HG03095 (cell line): ENCODE measurements around the gene MPC2.
A peak's percentile ranks its signal among the peaks of the same experiment; 100 is the strongest.

Experiments used
- ATAC-seq: cut with Tn5 transposase; IDR thresholded peaks from one replicate; pipeline ENCODE4 v1.9.1; 2021; ENCODE audit warnings: moderate library complexity; ENCODE audit not compliant: unreplicated experiment

MPC2 gene

GRCh38 chr1:167936930-167937708 is at the start of gene MPC2:
Gene MPC2, minus strand, starts transcription at chr1:167937072. Its CDS starts 1,231 bp downstream, at chr1:167935841.
- ATAC-seq, result peak; percentile 7

DNA sequence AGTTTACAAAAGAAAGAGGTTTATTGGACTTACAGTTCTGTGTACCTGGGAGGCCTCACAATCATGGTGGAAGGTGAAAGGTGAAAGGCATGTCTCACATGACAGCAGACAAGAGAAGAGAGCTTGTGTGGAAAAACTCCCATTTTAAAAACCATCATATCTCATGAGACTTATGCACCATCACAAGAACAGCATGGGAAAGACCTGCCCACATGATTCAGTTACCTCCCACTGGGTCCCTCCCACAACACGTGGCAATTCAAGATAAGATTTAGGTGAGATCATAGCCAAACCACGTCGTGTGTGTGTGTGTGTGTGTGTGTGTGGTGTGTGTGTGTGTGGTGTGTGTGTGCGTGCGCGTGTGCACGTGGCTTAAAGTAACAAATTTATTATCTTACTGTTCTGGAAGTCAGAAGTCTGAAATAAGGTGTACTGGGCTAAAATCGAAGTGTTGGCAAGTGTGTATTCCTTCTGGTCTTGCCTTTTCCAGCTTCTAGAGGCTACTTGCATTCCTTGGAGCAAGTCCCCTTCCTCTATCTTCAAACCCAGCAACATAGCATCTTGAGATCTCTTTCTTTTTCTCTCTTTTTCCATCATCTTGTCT is 48.1 kb upstream of the MPC2 start:
- ATAC-seq, result no peak

DNA sequence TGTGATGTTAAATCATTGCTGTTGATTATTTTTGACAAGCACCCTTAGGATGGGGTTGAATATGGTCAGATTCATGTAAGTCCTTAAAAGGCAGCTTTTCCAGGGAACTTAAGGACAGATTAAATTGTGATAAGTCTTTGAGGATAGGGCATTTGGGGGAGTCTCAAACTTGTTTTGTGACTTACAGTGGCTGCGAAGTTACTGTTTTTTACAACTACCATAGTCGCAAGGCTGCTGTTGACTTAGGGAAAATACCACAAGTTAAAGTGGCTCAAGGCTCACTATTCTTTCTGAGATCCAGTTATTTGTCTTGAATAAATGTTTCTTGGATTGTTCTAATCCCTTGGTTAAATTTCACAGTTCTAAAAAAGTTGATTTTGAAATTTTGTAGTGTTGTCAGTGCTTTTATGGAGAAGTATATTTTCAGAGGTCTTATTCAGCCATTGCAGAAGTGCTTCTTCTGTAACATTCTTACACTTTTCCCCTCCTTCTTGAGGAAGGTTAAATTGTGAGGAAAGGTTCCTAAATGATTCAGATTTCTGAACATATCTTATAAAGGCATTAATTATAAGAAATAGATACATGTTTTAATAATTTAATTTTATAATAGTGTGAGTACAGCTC is 47.0 kb upstream of the MPC2 start:
- ATAC-seq, result no peak

GRCh38 chr1:167981933-167982332 is 45.1 kb upstream of the MPC2 start:
- no peak for ATAC-seq

DNA sequence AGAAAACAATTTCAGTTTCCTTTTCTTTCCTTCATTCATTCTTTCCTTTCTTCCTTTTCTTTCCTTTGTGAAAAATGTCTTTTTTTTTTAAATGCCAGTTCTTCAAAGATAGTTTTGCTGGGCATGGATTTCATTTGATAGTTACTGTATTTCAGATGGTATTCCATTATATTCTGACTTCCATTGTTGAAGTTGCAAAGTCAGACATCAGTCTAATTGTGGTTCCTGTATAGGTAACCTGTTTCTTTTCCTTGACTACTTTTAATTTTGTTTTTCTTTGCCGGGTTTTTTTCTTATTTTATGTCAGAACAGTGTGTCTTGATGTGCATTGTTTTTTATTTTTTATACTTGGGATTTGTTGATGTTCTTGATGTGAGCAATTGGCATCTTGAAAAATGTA is 40.4 kb upstream of the MPC2 start:
- no peak for ATAC-seq

GRCh38 chr1:167974698-167975097 is 37.8 kb upstream of the MPC2 start:
- ATAC-seq, result no peak

DNA sequence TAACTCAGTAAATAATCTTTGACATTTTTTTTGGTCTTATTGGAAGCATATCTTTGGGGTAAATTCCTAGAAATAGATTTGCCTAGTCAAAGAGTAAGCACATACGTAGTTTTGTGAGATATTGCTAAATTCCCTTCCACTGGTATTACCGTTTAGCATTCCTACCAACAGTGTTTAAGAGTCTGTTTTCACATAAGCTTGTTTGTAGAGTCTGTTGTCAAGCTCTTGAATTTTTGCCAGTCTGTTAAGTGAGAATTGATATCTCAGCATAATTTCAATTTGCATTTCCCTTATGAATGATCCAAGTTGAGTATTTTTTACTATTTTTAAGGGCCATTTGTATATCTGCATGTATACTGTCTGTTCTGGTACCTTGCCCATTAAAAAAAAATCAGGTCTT is 37.0 kb upstream of the MPC2 start:
- ATAC-seq, result no peak

DNA sequence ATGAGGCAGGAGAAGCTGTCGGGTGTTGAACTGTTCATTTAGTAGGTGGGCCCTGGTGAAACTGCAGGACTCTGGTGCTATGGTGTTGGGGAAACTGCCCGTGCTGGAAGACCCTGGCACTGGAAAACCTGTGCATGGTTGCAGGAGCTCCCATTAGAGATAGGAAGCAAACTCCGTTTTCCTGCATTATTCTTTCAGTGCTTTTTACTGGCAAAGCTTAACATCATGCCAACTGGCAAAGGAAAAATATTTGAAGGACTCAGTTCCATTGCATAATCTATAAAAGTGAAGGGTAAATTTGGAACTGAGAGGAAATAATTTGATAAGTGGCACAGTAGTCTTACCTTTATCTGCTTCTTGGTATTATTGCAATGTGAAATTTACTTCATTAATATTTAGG is 31.7 kb upstream of the MPC2 start:
- no peak for ATAC-seq

GRCh38 chr1:167966050-167966449 is 29.2 kb upstream of the MPC2 start:
- no peak for ATAC-seq

- ATAC-seq, result no peak
Observed at GRCh38 chr1:167964646-167965045, 27.8 kb upstream of the MPC2 start.

DNA sequence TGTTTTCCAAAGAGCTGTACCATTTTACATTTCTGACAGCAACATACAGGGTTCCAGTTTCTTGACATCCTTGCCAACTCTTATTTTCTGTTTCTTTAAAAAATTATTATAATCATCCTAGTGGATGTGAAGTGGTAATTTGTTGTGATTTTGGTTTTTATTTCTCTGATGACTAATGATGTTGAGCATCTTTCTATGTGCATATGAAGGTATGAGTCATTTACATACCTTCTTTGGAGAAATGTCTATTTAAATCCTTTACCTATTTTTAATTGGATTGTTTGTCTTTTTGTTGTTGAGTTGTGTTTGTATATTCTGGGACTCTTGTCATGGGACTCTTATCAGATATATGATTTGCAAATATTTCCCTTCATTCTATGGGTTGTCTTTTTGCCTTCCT is 20.8 kb upstream of the MPC2 start:
- ATAC-seq, result no peak

DNA sequence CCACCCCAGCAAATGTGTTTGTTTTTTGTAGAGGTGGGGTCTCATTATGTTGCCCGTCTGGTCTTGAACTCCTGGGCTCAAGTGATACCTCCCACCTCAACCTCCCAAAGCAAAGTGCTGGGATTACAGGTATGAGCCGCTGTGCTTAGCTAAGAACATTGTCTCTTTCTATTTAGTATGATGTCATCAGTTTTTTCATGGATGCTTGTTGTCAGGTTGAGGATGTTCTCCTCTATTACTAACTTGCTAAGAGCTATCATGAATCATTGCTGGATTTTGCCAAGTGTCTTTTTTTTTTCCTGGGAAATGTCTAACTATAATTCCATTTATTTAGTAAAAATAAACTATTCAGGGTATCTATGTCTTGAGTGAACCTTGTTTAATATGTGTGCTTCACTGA is 19.0 kb upstream of the MPC2 start:
- no peak for ATAC-seq

DNA sequence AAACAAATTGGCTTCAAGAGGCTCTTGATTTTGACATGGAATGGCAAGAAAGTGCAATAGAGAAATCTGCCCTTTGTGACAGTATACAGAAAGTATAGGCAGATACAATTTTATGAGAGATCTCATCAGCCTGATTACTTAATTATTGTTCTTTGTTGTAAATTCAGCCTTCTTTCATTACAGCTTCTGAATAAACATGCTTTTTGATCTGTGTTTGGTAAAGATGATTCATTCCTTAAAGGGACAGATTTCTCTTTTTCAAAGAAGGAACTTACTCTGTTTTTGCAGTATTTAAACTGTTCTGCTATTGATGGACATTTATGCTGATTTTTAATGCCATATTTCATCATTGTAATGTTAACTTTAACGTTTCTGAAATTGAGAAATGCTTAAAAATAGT is 13.7 kb upstream of the MPC2 start:
- no peak for ATAC-seq

- no peak for ATAC-seq
Observed at GRCh38 chr1:167949785-167950184, 12.9 kb upstream of the MPC2 start.

GRCh38 chr1:167947733-167948132 is 10.9 kb upstream of the MPC2 start:
- no peak for ATAC-seq

GRCh38 chr1:167943541-167943940 is 6.7 kb upstream of the MPC2 start:
- no peak for ATAC-seq

GRCh38 chr1:167940264-167940663 is 3.4 kb upstream of the MPC2 start:
- no peak for ATAC-seq

GRCh38 chr1:167938080-167938636 is 1.3 kb upstream of the MPC2 start:
- no peak for ATAC-seq

GRCh38 chr1:167937709-167938010 is 788 bp upstream of the MPC2 start:
- no peak for ATAC-seq

GRCh38 chr1:167936068-167936929 is 573 bp downstream of the MPC2 start, which contains the start of gene DCAF6:
Gene DCAF6, plus strand, starts transcription at chr1:167936683. Its CDS starts 229 bp downstream, at chr1:167936912.
- peak; percentile 71 for ATAC-seq
